Lower leg skin (tissue), 3 donors: Measurements from ENCODE around the gene GYPC.

ENCODE experiments used
- CTCF ChIP-seq, 3 donors: fragments of 450-650 bp; IDR thresholded peaks; one replicate each; pipeline ENCODE4 v1.5.1; 2016; ENCODE audit warnings: antibody characterized with exemption in 3 of 3, mild to moderate bottlenecking in 3 of 3, moderate library complexity in 2 of 3
- POLR2A ChIP-seq, 2 donors: fragments of 450-650 bp; IDR thresholded peaks; one replicate each; pipeline ENCODE4 v1.6.1; 2016 to 2017; ENCODE audit warnings: antibody characterized with exemption in 2 of 2, mild to moderate bottlenecking in 1 of 2, moderate library complexity in 1 of 2

- no peak for TF ChIP-seq POLR2A (IDR thresholded peaks at IDR 0.05)
- no peak for TF ChIP-seq CTCF (IDR thresholded peaks at IDR 0.05)
Measured at GRCh38 chr2:126661702-126662500, 5.9 kb downstream of the GYPC start.
